ENCODE results near the gene PFKL. TPM values are rescaled to one million over a fixed set of nuclear protein-coding genes. Genes with fewer than 3 reads are reported as not detected.

PFKL gene
- 45.3 to 59.5 TPM (median 54.3 TPM) in 5 replicates for total RNA-seq (2022; extraction: Qiagen RNA extraction)

DNA sequence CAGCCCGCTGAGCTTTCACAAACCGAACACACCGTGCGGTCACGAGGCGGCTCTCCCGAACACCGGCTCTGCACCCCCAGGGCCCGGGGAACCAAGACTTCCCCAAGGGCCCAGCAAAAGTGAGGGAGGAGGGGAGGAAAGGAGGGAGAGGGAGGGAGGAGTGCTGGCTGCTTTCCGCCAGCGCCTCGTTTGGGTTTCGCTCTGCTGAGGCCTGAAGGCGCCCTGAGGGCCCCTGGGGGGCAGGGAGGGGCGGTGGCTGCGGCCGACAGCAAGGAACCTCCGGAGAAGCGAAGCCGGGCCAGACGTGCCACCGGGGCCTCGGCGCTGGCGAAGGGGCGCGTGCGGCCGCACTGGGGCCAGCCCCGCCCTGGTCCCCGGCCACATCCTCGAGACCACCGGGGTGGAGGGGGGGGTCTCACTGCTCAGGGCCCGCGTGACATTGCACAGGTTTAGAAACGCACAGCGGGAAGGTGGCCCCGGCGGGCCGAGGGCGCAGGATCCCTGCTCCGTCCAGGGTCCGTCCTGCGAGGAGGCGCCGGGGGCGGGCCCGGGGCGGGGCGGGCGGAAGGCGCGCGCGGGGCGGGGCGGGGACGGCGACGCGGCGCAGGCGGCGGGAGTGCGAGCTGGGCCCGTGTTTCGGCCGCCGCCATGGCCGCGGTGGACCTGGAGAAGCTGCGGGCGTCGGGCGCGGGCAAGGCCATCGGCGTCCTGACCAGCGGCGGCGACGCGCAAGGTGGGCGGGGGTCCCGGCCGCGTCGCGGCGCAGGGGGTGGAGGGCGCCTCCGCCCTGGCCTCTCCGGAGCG, at the start of gene PFKL:
TSS of gene PFKL (plus strand) at position 596 of the 804 bp plus-strand sequence. CDS start at position 649, 53 bp downstream.

DNA sequence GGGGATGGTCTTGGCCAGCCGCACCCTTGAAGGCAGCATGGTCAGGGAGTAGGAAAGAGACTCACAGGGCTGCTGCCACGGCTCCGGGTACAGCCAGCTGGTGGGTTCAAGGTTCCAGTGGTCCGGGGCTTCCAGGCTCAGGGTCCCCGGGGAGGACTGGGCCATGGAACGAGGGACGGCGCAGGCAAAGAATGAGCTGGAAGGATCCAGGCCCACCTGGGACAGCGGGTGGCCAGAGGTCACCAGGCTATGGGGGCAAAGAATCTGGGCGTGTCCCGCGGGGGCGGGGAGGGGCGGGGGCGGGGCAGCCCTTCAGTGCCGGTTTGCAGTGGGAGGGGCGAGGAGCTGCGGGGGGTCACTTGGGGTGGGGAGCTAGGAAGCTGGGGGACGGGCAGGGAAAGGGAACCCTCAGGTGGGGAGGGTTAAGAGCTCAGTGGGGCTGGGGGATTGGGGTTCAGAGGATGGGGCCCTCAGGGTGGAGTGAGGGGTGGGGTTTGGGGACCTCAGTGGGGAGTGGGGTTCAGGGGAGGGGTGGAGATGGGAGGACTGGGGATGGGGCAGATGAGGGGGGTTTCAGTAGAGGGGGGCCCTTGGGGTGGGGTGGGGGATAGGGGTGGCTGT, 38.1 kb upstream of the PFKL start, which contains the start of gene DNMT3L:
TSS of gene DNMT3L (minus strand) at position 223 of the 621 bp plus-strand sequence. CDS start 638 bp downstream, outside the sequence.

DNA sequence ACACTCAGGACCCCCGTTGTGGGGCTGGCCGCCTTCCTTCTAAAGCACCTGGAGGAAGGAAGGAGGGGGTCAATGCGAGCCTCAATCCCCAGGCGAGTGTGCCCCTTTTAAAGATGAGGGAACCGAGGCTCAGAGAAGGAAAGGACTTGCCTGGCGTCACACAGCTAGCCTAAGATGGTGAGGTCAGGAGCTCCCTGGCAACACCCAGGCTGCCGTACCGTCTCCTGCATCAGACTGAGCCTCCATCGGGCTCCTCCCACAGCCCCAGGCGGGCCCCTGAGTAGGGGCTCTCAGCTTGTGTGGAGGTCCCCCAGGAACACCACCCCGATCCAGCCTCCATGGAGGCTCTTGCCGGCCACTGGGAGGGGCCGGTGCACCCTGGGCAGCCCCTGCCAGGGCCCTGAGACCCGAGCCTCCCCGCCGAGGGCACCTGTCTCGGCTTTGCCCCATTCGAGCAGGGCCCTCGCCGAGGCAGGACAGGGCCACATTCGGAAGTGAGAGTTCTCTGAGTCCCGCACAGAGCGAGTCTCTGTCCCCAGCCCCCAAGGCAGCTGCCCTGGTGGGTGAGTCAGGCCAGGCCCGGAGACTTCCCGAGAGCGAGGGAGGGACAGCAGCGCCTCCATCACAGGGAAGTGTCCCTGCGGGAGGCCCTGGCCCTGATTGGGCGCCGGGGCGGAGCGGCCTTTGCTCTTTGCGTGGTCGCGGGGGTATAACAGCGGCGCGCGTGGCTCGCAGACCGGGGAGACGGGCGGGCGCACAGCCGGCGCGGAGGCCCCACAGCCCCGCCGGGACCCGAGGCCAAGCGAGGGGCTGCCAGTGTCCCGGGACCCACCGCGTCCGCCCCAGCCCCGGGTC, 14.5 kb upstream of the PFKL start, which contains the start of gene AIRE:
TSS of gene AIRE (plus strand) at position 739 of the 855 bp plus-strand sequence. CDS start 131 bp downstream, outside the sequence.

DNA sequence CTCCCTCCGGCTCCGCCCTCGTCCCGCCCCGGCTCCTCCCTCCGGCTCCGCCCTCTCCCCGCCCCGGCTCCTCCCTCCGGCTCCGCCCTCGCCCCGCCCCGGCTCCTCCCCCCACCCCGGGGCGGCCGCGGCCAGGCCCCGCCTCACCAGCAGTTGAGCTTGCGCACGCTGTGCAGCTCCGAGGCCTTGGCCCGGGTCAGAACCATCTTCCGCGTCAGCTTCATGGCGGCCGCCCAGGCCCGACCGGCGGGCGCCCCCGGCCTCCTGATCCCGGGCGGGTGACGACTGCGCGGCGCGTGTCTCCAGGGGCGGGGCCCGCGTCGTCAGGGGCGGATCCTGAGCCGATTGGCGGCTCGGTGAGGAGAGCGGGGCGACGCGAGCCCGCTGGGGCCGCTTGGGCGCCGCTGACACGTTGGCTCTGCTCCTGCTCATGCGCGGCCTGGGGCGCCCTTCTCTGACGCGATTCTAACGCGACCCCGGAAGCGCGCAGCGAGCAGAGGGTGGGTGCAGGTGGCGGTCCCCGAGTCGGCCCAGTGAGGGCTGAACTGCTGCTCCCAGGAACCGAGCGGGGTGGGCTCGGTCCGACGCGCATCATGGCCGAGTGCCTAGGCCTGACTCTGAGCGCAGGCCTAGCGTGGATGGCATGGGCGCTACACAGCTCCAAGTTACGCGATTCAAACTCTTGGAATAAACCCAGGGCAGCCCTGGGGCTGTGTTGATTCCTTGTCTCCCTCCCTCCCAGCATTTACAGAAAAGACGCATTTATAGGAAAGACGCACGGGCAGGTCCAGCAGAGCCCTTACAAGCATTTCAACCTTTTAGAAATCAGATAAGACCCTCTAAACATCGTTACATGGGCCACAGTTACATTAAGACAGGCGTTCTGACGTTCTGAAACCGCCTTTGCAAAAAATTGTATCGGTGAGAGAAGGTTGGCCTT, 39.4 kb downstream of the PFKL start, which contains the start of gene CFAP410:
TSS of gene CFAP410 (minus strand) at position 420 of the 940 bp plus-strand sequence. CDS start at position 224, 196 bp downstream.

DNA sequence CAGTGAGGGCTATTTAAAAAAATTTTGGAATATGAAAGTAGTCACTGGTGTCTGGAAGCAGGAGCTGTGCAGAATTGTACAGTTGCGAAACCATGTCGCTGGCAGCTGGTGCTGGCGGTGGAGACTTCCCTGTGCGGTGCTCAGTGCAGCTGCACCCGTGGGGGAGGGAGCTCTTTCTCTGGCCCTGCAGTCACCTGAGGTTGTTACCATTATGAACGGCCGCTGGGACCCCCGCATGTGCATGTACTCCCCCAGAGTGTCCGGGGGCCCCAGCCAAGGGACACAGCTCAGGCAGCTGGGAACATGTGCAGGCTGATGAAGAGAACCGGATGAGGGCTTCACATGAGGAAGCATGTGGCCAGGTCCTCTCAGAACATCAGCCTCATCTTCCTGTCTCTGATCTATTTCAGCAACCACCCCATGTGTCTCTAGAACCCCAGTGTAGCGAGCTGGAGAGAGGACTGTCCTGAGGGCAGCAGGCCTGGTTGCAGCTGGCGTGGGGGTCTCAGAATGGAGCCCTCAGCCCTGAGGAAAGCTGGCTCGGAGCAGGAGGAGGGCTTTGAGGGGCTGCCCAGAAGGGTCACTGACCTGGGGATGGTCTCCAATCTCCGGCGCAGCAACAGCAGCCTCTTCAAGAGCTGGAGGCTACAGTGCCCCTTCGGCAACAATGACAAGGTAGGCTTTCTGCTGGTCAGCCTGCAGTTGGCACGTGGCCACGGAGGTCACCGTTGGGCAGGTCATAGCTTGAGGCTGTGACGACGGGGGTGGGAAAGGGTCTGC, 53.5 kb downstream of the PFKL start, which contains the start of gene TRPM2:
TSS of gene TRPM2 (plus strand) at position 431 of the 780 bp plus-strand sequence. CDS start at position 511, 80 bp downstream.

Other genes starting within 250 kb of the PFKL start
- gene PWP2, start 192.7 kb upstream of the PFKL start, total RNA-seq (2022; extraction: Qiagen RNA extraction), result 1.3 to 2.6 TPM (median 2.3 TPM) in 5 replicates
- 3.1 to 5.3 TPM (median 4.1 TPM) in 5 replicates for gene GATD3, start 166.4 kb upstream of the PFKL start, total RNA-seq (2022; extraction: Qiagen RNA extraction)
- 2.1 to 3.3 TPM (median 3.1 TPM) in 5 replicates for gene ICOSLG, start 59.1 kb upstream of the PFKL start, total RNA-seq (2022; extraction: Qiagen RNA extraction)
- gene DNMT3L, start 38.2 kb upstream of the PFKL start, total RNA-seq (2022; extraction: Qiagen RNA extraction), result not detected in 5 replicates
- not detected in 5 replicates for gene AIRE, start 14.2 kb upstream of the PFKL start, total RNA-seq (2022; extraction: Qiagen RNA extraction)
- 5.7 to 10.5 TPM (median 8.3 TPM) in 5 replicates for gene CFAP410, start 39.3 kb downstream of the PFKL start, total RNA-seq (2022; extraction: Qiagen RNA extraction)
- 7.0 to 11.9 TPM (median 9.0 TPM) in 5 replicates for gene TRPM2, start 53.6 kb downstream of the PFKL start, total RNA-seq (2022; extraction: Qiagen RNA extraction)
- gene LRRC3, start 155.5 kb downstream of the PFKL start, total RNA-seq (2022; extraction: Qiagen RNA extraction), result 1.3 to 2.3 TPM (median 2.1 TPM) in 5 replicates
- gene KRTAP10-1, start 240.1 kb downstream of the PFKL start, total RNA-seq (2022; extraction: Qiagen RNA extraction), result not detected in 5 replicates